Stomach (tissue), 4 donors: ENCODE measurements around the gene IGHMBP2.

Experiments used
- CTCF ChIP-seq, 7 experiments: fragments of 450-650 bp in 4 of 7; fragments of 200-600 bp in 3 of 7; sonication (generic) in 3 of 7; IDR thresholded peaks; one replicate each; pipeline ENCODE4 v1.5.1; 2016 to 2019; ENCODE audit warnings: antibody characterized with exemption in 7 of 7, control low read depth in 2 of 7, mild to moderate bottlenecking in 1 of 7
- POLR2A ChIP-seq, 4 donors: fragments of 450-650 bp; IDR thresholded peaks; one replicate each; pipeline ENCODE4 v1.6.1; 2016; ENCODE audit warnings: antibody characterized with exemption in 4 of 4, control low read depth in 2 of 4, mild to moderate bottlenecking in 1 of 4, moderate library complexity in 1 of 4

GRCh38 chr11:68934321-68934645, 30.6 kb downstream of the IGHMBP2 start:
- no peak for TF ChIP-seq CTCF (IDR thresholded peaks at IDR 0.05)
- no peak for TF ChIP-seq POLR2A (IDR thresholded peaks at IDR 0.05)
